ENCODE results near the gene GCFC2.

GRCh38 chr2:75616933-75617332 is 93.8 kb downstream of the GCFC2 start:
- no peak for TF ChIP-seq CTCF (IDR thresholded peaks at IDR 0.05)
- TF ChIP-seq POLR2A (IDR thresholded peaks at IDR 0.05): no peak
